Activated naive CD8-positive, alpha-beta T cell treated with anti-CD3 and anti-CD28 coated beads, Interleukin-2, amount 10 ng/mL, durations not matched to agents 7 days and 5 days (primary cell): Measurements from ENCODE around the gene CNPY4. TPM values are rescaled to one million over a fixed set of nuclear protein-coding genes. Genes with fewer than 3 reads are reported as not detected.

ENCODE experiments used
- ATAC-seq: fragments of 150-1000 bp; cut with Tn5 transposase; one replicate; pipeline ENCODE4 v1.10.0; 2021; ENCODE audit warnings: low read depth, moderate library complexity
- POLR2A ChIA-PET: fragments of 350-600 bp; sonication (Branson Sonifier 250); formaldehyde crosslinking; loops from one replicate; lab custom pipeline; 2021; ENCODE audit warnings: antibody characterized with exemption; lab: Charles Lee
- DNase-seq: peaks from one replicate; pipeline ENCODE4 v3.0.0; 2021
- H3K27ac Mint-ChIP-seq: one replicate; pipeline ENCODE4 v1.8.0; 2022; ENCODE audit warnings: mild to moderate bottlenecking, mixed read lengths
- H3K27me3 Mint-ChIP-seq: one replicate; pipeline ENCODE4 v1.8.0; 2022; ENCODE audit warnings: mild to moderate bottlenecking, moderate library complexity, mixed read lengths
- H3K36me3 Mint-ChIP-seq: one replicate; pipeline ENCODE4 v1.8.0; 2021; ENCODE audit warnings: mild to moderate bottlenecking, mixed read lengths
- H3K4me1 Mint-ChIP-seq: one replicate; pipeline ENCODE4 v1.8.0; 2021; ENCODE audit warnings: mixed read lengths
- H3K4me3 Mint-ChIP-seq: one replicate; pipeline ENCODE4 v1.8.0; 2022; ENCODE audit warnings: mild to moderate bottlenecking, moderate library complexity, mixed read lengths
- H3K9me3 Mint-ChIP-seq: one replicate; pipeline ENCODE4 v1.8.0; 2021; ENCODE audit warnings: mixed read lengths
- total RNA-seq, 2 experiments: library from RNA; stranded (reverse); gene quantifications; one replicate each; pipeline ENCODE4 v1.2.3, GENCODE V29; 2021

CNPY4 gene
- total RNA-seq, 2 experiments from 2014 or later: 52.4 to 58.3 TPM

- DNase-seq: peak; percentile 93
- Mint-ChIP-seq H3K36me3 (peaks cover 13% of the 10 kb centered on the region), H3K4me3 (peak within 1 kb of the TSS; percentile 83), H3K27ac (peak within 1 kb of the TSS; percentile 86), H3K9me3 (no peaks in the 10 kb centered on the region), H3K27me3 (no peaks in the 10 kb centered on the region), H3K4me1 (peaks cover 40% of the 10 kb centered on the region)
- POLR2A ChIA-PET: interaction anchor here (0.5 to 4.4 kb wide), 8 partner anchors 9 to 270 kb away, joined by 3 to 48 read pairs (median 6); partner anchors contain the start of genes GAL3ST4, GPC2, LAMTOR4 and MEPCE
- peak; percentile 80 for ATAC-seq
These were observed 39.0 kb downstream of the CNPY4 start, which contains the start of gene TRAPPC14 for GRCh38 chr7:100158229-100159098. TRAPPC14 (minus strand) TSS chr7:100158723; CDS start chr7:100158499, 224 bp downstream.

- Mint-ChIP-seq H3K27ac (peak overlapping the region; percentile 86), H3K27me3 (no peaks in the 10 kb centered on the region), H3K9me3 (no peaks in the 10 kb centered on the region), H3K4me1 (peaks cover 39% of the 10 kb centered on the region), H3K4me3 (peak overlapping the region; percentile 78), H3K36me3 (peaks cover 9% of the 10 kb centered on the region)
- POLR2A ChIA-PET: interaction anchor here (2.1 to 4.4 kb wide), 3 partner anchors 9 to 31 kb away, joined by 6 to 48 read pairs (median 8); partner anchors contain the start of genes GAL3ST4 and LAMTOR4
- DNase-seq: no peak
- ATAC-seq: no peak
These were observed 39.7 kb downstream of the CNPY4 start for GRCh38 chr7:100159099-100159623.

- DNase-seq: no peak
- Mint-ChIP-seq H3K27me3 (no peaks in the 10 kb centered on the region), H3K4me3 (no peak overlapping the region), H3K9me3 (no peaks in the 10 kb centered on the region), H3K4me1 (peaks cover 39% of the 10 kb centered on the region), H3K36me3 (peaks cover 9% of the 10 kb centered on the region), H3K27ac (no peak overlapping the region)
- POLR2A ChIA-PET: interaction anchor here (2.1 to 4.4 kb wide), 3 partner anchors 8 to 30 kb away, joined by 6 to 48 read pairs (median 8); partner anchors contain the start of genes GAL3ST4 and LAMTOR4
- ATAC-seq: no peak
These were observed 40.6 kb downstream of the CNPY4 start for GRCh38 chr7:100160067-100160466.

GRCh38 chr7:100163006-100163531 is 43.6 kb downstream of the CNPY4 start:
- POLR2A ChIA-PET: interaction anchor here (0.6 to 1.2 kb wide), 7 partner anchors 9 to 266 kb away, joined by 3 to 5 read pairs (median 4); partner anchors contain the start of genes GPC2, LAMTOR4, STAG3 and ZCWPW1
- peak overlapping the region; percentile 53 for H3K4me3 Mint-ChIP-seq

GRCh38 chr7:100163871-100164270 is 44.4 kb downstream of the CNPY4 start:
- Mint-ChIP-seq H3K27ac (peak overlapping the region; percentile 87), H3K27me3 (no peaks in the 10 kb centered on the region), H3K36me3 (peaks cover 2% of the 10 kb centered on the region), H3K4me3 (peak overlapping the region; percentile 53), H3K4me1 (peaks cover 56% of the 10 kb centered on the region), H3K9me3 (no peaks in the 10 kb centered on the region)
- ATAC-seq: no peak
- no peak for DNase-seq
- POLR2A ChIA-PET: interaction anchor here (0.6 to 1.2 kb wide), 3 partner anchors 48 to 265 kb away, joined by 3 to 4 read pairs (median 3); partner anchors contain the start of gene ZCWPW1

More at GRCh38 chr7:100163006-100163531, 43.6 kb downstream of the CNPY4 start:
- peaks cover 49% of the 10 kb centered on the region for H3K4me1 Mint-ChIP-seq
- no peaks in the 10 kb centered on the region for H3K9me3 Mint-ChIP-seq
- H3K27me3 Mint-ChIP-seq: no peaks in the 10 kb centered on the region
- H3K27ac Mint-ChIP-seq: peak overlapping the region; percentile 87
- peaks cover 2% of the 10 kb centered on the region for H3K36me3 Mint-ChIP-seq
- ATAC-seq (peak; percentile 28), DNase-seq (no peak)

- Mint-ChIP-seq H3K4me3 (peak overlapping the region; percentile 79), H3K4me1 (peaks cover 71% of the 10 kb centered on the region), H3K27me3 (peaks cover 3% of the 10 kb centered on the region), H3K9me3 (no peaks in the 10 kb centered on the region), H3K36me3 (peaks cover 6% of the 10 kb centered on the region), H3K27ac (peak overlapping the region; percentile 75)
- DNase-seq (no peak), ATAC-seq (peak; percentile 68)
- POLR2A ChIA-PET: interaction anchor here (0.6 to 3.2 kb wide), 8 partner anchors 9 to 263 kb away, joined by 3 to 22 read pairs (median 10); partner anchors contain the start of genes GPC2, LAMTOR4, MEPCE and STAG3
These were observed 47.0 kb downstream of the CNPY4 start for GRCh38 chr7:100166317-100166940.

- ATAC-seq (no peak), DNase-seq (no peak)
- Mint-ChIP-seq H3K9me3 (no peaks in the 10 kb centered on the region), H3K27ac (peak overlapping the region; percentile 76), H3K4me1 (peaks cover 72% of the 10 kb centered on the region), H3K36me3 (peaks cover 7% of the 10 kb centered on the region), H3K27me3 (peaks cover 5% of the 10 kb centered on the region), H3K4me3 (peak overlapping the region; percentile 79)
- POLR2A ChIA-PET: interaction anchor here (0.6 to 3.2 kb wide), 15 partner anchors 7 to 262 kb away, joined by 3 to 22 read pairs (median 4); partner anchors contain the start of genes AP4M1, GPC2, LAMTOR4 and MEPCE
These were observed 47.8 kb downstream of the CNPY4 start for GRCh38 chr7:100166970-100167911.

GRCh38 chr7:100167912-100168323 is 48.5 kb downstream of the CNPY4 start:
- Mint-ChIP-seq H3K27me3 (peaks cover 5% of the 10 kb centered on the region), H3K9me3 (no peaks in the 10 kb centered on the region), H3K4me1 (peaks cover 69% of the 10 kb centered on the region), H3K27ac (peak overlapping the region; percentile 76), H3K4me3 (peak overlapping the region; percentile 79), H3K36me3 (peaks cover 7% of the 10 kb centered on the region)
- DNase-seq (no peak), ATAC-seq (no peak)
- POLR2A ChIA-PET: interaction anchor here (0.6 to 3.2 kb wide), 12 partner anchors 8 to 155 kb away, joined by 3 to 22 read pairs (median 4); partner anchors contain the start of genes GPC2, LAMTOR4, STAG3 and TRAPPC14

GRCh38 chr7:100169147-100169850 is 49.9 kb downstream of the CNPY4 start:
- Mint-ChIP-seq H3K36me3 (peaks cover 14% of the 10 kb centered on the region), H3K4me1 (peaks cover 62% of the 10 kb centered on the region), H3K27me3 (peaks cover 5% of the 10 kb centered on the region), H3K9me3 (no peaks in the 10 kb centered on the region), H3K4me3 (peak overlapping the region; percentile 79), H3K27ac (peak overlapping the region; percentile 76)
- ATAC-seq (peak; percentile 15), DNase-seq (no peak)
- POLR2A ChIA-PET: interaction anchor here (3.2 kb wide), 2 partner anchors 7 to 12 kb away, joined by 20 to 22 read pairs; partner anchors contain the start of genes GPC2, STAG3 and TRAPPC14

- H3K27me3 Mint-ChIP-seq: peaks cover 5% of the 10 kb centered on the region
- H3K27ac Mint-ChIP-seq: peak overlapping the region; percentile 86
- ATAC-seq (no peak), DNase-seq (peak; percentile 25)
- POLR2A ChIA-PET: interaction anchor here (1.3 kb wide), 1 partner anchor 22 kb away, joined by 4 read pairs; the partner anchor contains the start of gene LAMTOR4
- peaks cover 67% of the 10 kb centered on the region for H3K4me1 Mint-ChIP-seq
- H3K36me3 Mint-ChIP-seq: peaks cover 15% of the 10 kb centered on the region
- peak overlapping the region; percentile 81 for H3K4me3 Mint-ChIP-seq
- no peaks in the 10 kb centered on the region for H3K9me3 Mint-ChIP-seq
These were observed 50.9 kb downstream of the CNPY4 start for GRCh38 chr7:100170101-100170897.
